CD1c-positive myeloid dendritic cell (primary cell): ENCODE data around the gene ZNF423.

Source experiments
- DNase-seq: peaks from one replicate; pipeline ENCODE4 v3.0.0-alpha.2; 2016; ENCODE audit errors: extremely low spot score

The ZNF423 gene

DNA sequence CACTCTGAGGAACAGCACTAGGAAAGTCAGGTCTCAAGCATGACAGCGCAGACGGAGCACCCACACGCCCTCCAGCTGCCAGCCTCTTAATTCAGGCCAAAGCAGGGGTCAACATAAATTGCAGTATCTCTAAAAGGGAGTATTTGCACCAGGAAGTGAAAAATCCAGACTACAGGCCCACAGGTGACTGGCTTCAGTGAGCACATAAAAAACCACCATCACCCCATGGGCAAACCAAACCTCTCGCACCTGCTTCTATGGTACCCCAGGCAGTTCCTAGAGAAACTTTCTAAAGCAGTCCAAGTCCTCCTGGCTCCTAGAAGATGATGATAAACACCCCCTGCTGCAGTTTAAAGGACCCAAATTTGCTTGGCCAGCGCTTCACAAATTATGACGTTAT, 129.8 kb downstream of the ZNF423 start:
- no peak for DNase-seq

DNA sequence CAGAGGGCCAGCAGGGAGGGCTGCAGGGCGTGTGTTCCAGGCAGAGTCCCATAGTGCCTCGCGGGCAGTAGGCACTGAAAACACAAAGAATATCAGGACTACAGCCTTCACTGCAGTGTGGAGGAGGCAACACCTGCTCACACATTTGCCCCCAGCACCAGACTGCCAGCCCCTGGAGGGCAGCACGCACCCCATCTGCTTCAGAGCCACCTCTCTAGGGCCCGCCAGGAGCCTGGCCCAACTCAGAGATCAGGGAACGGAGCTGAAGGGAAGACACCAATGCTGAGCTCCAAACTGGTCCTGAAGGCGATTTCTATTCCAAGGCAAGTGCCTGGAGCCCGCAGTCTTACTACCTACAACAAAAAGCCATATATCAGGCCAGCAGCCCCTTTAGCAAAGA, 130.3 kb downstream of the ZNF423 start:
- no peak for DNase-seq

DNA sequence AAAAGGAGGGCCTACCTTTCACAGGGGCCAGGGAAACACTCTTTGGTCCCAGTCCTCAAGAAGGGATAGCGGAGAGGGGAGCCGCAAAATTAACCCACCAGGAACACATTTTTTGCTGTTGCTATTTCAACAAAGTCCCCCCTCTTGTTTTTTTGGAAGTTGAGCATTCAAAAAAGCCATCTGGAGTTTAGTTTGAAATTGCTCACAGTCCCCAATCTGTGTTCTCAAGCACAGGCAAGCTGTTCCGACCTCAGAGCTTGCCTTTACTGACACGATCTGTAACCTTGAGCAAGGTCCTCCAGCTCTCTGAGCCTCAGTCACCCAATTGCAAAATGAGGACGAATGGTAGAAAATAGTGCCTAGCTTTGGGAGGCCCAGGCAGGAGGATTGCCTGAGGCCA, 131.1 kb downstream of the ZNF423 start:
- no peak for DNase-seq

DNA sequence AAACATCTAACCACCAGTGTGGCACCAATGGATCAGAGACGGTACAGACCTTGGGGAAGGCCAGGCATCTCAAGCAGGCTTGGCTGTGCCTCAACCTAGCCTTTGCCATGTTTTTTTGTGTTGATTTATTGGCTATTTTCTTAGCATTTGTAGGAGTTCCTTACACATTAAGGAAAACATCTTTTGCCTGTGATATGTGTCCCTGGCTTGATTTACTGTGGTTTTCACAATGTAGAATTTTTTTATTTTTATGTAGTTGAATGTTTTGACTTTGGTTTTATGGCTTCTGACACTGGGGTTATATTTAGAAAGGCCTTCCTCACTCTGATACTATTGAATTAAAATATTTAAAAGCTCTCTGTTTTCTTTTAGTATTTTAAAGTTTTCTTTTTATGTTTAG, 132.6 kb downstream of the ZNF423 start:
- no peak for DNase-seq

DNA sequence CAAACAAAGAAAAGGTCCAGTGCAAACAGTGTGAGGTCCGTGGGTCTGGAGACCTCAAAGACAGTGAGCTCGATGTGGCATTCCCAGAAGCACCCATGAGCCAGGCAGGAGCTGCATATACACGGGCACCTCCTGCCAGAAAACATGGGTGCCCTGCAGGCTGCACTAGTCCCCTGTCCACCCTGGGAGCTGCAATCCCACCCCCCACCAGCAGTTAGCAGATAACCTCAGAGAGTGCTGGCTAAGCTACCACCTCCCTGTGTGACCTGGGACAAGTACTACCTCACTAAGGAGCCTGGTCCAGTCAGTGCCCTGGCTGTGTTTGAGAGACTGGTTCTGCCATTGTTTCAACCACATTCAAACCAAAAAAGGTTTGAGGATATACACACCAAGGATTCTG, 135.7 kb downstream of the ZNF423 start:
- no peak for DNase-seq

DNA sequence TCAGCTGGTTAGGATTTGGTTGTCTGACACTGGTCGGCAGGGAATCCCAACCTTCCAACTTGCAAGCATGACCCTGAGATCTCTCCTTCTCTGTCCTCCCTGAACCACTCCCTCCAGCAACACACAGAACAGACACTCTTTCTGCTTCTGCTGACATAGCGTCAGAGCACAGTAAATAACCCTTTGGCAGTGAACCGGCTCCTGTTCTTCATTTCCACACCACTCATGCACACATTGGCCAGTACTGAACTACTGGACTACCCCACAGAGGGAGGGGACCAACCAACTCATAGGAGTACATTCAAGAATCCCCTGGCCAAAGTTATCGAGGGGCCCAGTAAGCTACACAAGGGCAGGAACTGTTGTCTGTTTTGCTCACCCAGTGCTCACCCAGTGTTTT, 138.2 kb downstream of the ZNF423 start:
- DNase-seq: no peak

DNA sequence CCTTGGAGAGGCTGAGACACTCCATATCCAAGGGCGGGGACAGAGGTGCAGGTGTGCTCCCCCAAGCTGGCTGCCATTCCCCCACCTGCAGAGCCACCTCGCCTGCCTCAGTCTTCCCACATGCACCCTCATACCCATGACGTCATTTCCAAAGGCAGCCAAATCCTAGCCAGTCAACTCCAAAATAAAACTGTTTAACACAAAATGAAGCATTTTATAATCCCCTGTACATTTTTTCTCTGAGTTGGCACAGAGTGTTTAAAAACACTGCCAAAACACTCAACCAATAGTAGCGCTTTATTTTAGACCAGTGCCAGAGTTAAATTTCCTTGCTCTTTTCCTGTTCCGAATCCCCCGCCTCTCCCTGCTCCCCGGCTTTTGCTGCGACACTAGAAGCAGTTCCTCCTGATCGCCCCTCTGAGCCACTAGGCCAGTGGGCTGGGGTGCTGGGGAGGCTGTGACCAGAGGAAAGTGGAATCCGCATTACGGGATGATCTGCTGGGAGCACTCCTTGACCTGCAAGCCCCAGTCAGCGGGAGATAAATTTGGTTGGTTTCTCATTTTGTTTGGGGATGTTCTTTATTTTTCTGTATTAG, 139.5 kb downstream of the ZNF423 start:
- DNase-seq: no peak

DNA sequence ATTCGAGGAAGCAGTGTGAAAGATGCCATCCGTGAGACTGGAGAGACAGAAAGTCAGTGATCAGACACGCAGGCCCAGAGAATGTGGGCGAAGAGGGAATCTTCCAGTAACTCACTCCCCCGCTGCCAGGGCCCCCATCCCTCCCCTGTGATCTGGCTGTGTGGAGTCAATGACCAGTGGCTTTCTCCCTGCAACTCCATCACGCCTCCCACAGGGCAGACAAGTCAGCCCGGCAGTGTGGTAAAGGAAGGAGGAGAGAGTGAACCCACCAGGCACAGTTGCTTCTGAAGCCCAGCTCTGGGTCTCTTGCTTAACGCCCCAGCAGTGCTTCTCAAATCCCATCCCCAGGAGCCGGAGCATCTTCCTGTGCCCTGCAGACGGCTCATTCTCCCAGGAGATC, 142.1 kb downstream of the ZNF423 start:
- DNase-seq: no peak

DNA sequence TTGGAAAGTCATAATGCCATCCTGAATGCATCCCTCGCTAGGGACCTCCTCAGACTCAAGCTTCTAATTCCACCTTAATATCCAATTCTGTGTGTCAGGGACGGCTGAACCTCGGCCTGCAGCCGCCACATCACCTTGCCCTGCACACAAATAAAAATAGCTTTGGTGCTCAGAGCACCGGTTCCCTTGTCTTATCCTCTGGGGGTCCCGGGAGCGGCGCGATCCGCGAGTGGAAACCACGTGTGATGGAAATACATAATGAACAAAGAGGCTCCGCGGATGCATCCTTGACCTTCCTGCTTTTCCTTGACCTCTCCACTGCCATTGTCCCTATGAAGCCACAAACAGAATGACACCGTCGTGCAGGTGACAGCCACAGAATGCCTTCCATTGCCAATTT, 143.4 kb downstream of the ZNF423 start:
- no peak for DNase-seq

DNA sequence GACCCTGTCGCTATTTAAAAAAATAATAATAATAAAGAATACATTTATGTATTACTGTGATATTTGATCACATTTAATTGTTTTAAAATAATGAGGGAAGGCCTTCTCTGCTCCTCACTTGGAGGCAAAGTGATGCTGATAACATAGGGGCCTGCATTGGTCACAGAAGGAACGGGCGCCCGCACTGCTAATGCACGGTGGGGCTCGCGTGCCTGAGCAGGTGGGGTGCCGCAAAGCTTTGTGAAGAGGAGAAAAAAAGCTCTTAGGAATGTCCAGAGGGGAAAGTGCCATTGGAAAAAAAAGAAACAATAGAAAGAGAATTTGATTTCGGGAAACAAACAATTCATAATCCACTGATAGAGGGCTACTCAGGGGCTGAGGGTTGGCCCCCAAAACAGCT, 143.8 kb downstream of the ZNF423 start:
- no peak for DNase-seq

DNA sequence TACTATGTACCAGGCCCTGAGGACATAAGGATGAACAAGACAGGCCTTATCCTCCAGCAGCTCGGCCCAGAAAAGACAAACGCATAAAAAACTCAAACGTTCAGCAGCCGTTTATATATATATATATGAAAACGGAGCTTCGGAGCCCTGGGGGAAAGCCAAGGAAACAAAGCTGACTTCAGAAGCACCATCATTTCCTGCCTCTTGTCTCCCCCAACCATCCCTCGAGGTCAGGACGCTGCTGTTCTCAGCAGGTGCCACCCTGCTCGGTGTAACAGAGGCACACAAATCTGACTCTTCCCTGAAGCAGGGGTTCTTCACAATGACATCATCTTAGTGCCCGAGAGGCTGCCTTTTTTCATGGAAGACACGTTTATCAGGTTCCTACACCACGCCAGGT, 146.9 kb downstream of the ZNF423 start:
- DNase-seq: no peak

DNA sequence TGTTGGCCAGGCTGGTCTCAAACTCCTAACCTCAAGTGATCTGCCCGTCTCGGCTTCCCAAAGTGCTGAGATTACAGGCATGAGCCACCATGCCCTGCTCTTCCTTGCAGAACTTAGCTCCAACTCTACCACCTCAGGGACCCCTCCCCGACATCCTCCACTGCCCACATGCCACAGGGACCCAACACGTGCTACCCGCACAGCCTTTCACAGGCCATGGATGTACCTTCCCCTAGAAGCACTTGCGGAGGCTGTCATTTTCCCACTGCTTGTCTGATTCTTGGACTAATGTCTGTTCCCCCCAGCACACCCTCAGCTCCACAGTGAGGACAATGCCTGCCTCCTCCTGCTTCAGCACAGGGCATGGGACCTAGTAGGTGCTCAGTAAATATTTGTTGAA, 147.4 kb downstream of the ZNF423 start:
- no peak for DNase-seq

DNA sequence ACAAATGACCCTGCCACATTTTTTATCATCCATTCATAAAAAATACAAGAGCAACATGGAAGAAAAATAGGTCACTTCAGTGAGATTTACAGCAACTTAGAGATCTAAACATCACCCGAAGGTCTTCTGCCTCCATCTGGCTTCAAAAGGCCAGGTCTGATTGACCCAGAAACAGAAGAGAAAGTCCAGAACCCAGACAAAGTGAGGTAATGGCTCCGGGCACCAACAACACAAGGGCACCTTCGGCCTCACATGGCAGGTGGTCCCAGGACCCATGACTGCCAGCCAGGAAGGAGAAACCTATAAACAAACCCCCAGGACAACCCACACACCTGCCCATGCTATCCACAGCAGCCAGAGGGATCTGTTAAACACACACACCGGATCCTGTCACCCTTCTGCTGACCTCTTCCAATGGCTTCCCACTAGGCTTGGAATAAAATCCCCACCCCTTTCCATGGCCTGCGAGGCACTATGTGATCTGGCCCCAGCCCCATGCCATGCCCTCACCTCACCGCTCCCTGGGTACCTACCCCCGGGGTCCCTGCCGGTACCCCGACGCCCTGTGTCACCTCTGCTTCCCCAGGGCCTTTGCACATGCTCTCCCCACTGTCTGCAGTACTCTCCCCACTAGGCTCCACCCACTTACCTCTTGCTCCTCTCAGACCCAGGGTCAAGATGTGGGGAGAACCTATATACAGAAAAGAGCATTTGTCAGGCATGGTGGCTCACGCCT, 149.1 kb downstream of the ZNF423 start:
- DNase-seq: no peak

DNA sequence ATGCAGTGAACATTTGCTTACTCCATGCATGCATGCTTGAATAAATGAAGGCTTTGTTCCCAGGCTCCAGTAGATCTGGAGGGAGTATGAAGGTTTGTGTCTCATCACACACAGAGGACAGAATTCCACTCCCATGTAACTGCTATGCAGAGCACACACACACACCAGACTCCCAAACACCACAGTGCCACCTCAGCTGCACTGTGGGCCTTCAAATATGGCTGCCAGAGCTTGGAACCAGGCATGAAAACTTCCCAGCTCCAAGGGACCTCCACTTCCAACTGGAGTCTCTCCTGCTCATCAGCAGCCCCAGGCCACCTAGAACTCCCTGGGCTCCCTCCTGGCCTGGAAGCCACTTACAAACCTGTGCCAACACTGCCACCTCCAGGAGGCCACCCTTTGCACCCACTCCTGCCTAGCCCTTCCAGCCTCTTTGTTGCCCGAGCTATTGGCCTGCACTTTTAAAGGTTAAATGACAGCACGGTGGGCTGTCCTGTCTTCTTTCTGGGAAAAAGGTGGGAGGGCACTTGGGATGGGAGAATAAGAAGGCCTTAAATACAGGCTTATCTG, 151.2 kb downstream of the ZNF423 start:
- no peak for DNase-seq

DNA sequence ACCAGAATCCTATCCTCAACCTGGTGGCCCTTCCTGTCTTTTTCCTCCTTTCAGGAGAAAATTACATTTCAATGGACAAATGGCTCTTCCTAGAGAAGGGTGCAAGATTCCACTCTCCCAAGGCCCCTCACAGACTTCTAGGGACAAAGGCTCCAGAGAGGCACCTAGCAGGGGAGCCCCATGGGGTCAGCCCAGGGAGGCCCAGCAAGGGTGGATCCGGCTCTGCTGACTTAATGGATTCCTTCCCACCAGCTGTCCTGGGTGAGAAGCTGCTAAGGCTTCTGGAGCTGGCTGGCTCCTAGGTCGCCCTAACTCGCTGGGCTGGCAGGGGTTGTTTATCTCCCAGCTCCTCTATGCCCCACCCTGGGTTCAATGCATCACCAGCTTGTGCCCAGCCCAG, 152.4 kb downstream of the ZNF423 start:
- DNase-seq: no peak

DNA sequence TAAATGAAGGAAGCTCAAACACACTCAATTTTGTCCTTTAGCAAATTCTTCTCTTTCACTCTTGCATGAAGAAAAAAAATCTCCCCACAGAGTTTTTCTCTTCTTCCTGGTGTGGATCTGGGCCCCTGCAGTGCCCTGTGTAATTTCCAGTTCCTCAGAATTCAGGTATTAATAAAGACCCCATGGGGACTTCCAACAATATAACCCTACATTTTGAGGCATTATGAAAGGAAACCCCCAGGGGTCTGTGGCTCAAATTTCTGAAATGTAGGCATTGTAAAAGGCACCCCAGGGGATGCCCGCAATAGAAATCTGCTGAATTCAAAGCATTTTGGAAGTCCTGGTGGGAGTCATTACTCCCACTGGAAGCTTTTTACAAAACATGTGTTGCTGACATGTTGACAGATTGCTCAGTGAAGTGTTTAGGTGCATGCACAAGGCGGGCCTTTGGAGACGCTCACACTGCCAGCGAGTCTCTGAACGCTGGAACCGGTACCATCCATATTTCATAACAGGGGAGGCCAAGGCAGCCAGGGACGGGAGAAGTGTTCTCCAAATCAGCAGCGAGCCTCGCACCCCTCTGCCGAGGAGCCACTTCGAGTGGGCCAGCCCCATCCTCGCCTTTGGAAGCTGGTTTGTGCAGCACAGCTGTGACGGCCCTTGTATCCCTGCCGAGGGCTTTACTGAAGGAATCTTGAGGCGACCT, 154.0 kb downstream of the ZNF423 start:
- no peak for DNase-seq

DNA sequence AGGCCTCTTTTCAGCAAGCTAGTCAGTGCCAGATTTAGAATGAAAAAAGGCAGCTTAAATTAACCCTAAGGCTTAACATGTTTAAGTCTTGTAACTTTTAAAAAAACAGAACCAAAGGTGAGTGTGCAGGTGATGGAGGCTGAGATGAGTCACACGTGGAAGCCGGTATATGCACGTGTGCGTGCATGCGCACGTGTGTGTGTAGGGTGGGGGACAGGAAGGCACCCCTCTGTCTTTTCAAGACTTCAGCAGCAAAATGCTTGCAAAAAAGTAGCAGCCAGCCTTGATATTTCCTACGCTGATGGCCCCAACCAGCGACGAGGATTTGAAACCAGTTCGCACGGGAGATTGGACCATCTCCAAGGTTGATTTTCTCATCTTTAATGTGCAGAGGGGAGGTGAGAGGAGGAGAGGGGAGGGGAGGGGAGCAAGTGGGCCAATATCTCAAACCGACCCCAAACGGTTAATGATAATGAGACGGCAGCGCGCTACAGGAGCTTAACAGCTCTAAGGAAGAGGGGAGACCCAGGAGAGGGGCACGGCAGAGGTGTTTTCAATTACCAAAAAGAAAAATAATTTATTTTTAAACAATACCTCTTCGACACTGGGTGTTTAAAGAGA, 154.7 kb downstream of the ZNF423 start:
- no peak for DNase-seq

DNA sequence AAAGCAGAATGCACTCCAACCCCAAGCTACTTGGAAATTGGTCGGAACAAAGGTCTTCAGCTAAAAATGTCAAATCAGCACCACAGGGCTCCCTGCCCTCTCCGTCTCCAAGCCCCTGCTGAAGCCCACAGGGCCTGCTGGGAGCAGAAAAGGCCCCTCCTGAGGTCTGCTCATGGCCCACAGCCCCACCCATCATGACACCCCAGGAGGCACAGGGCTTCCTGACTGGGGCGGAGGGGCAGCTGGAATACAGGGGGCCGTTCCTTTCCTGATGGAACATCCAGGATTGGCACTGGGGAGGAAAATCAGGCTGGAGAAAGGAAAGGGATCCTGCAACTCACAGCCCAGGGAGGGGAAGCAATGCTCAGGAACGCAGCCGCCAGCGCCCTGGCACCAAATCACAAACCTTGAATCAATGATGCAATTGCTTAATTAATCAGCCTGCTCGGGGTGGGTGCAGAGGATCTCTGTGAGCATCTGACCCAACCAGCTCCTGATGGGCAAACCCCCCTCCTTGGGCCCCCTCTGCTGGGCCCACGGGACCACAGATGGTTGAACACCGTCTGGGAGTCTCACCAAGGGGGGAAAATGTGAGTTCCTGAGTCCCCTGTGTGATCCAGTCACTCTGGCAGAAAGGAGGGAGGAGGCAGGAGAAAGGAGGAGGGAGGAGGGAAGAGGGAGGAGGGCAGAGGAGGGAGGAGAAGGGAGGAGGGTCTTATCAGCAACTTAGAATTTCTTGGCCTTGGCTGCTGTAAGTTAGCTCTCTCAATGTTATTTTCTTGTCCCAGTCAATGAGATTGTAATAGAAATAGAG, 155.5 kb downstream of the ZNF423 start:
- no peak for DNase-seq

DNA sequence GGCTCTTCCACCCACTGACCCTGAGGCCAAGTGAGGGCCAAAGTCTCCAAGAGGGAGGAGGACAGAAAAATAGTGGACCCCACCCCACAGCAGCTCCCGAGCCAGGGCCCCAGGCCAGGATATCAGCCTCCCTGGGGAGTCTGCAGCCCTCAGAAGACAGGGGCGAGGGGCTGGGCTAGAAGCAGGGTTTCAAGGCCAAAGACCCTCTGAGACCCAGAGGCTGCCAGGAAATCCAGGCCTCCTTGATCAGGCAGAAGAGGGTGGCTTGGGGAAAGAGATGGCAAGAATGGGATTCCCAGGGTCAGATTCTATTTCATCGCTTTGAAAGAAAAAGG, 156.1 kb downstream of the ZNF423 start:
- DNase-seq: no peak

DNA sequence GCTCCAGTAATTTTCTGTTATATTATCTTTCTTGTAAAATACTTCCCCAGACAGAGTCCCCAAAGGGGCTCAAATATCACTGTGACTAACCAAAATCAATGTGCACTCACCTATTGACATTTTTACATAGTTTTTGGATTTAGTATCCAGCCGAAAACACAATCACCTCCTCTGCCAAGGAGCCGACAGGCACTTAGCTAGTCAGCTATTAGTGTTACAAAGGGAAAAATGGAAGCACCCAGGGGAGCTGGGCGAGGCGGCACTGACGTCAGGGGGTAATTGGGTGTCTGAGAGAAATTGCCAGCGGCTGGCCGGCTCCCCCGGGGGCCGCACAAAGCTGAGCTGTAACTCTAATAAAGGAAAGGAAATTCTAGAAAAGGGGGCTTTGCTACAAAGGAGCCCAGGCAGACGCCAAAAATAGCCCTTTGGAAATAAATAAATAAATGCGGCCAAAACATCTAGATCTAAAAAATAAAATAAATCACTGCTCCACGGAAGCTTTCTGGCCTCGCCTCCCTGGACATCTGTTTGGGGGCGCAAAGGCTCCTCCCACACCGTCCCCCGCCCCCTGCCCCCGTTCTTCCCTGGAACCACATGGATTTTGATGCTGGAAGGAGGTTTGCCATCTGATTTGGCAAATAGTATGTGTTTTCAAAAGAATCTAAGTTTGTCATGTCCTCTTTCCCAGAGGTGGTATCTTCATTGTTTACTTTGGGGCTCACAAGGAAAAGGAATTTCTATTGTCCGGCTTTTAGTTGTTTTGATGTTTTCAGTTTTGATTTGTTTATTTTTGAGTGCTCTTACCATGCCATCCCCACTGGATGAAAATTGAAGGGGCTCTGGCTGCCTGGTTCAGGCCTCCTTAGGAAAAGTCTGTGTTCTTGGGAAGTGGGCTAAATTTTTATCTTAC, 156.7 kb downstream of the ZNF423 start:
- DNase-seq: no peak

DNA sequence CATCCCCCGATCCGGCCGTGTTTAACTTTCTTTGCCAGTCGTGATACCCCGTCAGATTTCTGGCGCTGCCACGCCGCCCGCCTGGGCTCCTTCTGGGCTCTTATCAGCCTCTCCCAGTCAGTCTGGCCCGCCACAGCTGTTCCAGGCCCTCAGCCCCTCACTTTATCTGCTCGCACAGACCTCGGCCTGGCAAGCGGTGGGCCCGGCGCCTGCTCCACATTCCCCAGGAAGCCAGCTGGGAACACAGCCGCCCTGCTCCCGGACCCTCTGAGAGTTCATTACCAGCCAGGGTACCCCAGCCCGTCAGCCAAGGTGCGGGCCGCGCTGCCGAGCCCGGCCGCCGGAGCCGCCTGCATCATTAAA, 157.5 kb downstream of the ZNF423 start:
- DNase-seq: no peak
